LNCAP (cell line): ENCODE results near the gene SLC2A9.

ENCODE experiments used
- TF ChIP-seq, protein P1 (sequence below): fragments of 450-650 bp; IDR thresholded peaks from 2 replicates; pipeline ENCODE4 v1.5.1; 2017; ENCODE audit warnings: mild to moderate bottlenecking

Gene SLC2A9

GRCh38 chr4:9781343-9782135 lies 239.8 kb downstream of the SLC2A9 start, which contains the start of gene DRD5:
TSS of gene DRD5 (plus strand) at chr4:9781634. CDS start at chr4:9782030, 396 bp downstream.
- TF ChIP-seq, protein P1, sequence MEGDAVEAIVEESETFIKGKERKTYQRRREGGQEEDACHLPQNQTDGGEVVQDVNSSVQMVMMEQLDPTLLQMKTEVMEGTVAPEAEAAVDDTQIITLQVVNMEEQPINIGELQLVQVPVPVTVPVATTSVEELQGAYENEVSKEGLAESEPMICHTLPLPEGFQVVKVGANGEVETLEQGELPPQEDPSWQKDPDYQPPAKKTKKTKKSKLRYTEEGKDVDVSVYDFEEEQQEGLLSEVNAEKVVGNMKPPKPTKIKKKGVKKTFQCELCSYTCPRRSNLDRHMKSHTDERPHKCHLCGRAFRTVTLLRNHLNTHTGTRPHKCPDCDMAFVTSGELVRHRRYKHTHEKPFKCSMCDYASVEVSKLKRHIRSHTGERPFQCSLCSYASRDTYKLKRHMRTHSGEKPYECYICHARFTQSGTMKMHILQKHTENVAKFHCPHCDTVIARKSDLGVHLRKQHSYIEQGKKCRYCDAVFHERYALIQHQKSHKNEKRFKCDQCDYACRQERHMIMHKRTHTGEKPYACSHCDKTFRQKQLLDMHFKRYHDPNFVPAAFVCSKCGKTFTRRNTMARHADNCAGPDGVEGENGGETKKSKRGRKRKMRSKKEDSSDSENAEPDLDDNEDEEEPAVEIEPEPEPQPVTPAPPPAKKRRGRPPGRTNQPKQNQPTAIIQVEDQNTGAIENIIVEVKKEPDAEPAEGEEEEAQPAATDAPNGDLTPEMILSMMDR = no peak
